BE2C (cell line): ENCODE data around the gene ARHGAP42.

ENCODE experiments used
- DNase-seq: peaks from one replicate; pipeline ENCODE4 v3.0.0-alpha.2; 2020
- H3K27me3 ChIP-seq: fragments of 250-450 bp; sonication (Bioruptor Pico); 2 replicates; pipeline ENCODE4 v1.5.1; 2020; ENCODE audit warnings: mild to moderate bottlenecking
- H3K36me3 ChIP-seq: fragments of 250-450 bp; sonication (Bioruptor Pico); 2 replicates; pipeline ENCODE4 v1.5.1; 2020; ENCODE audit warnings: mild to moderate bottlenecking
- H3K4me1 ChIP-seq: fragments of 250-450 bp; sonication (Bioruptor Pico); 2 replicates; pipeline ENCODE4 v1.5.1; 2020
- H3K4me3 ChIP-seq: 2 replicates; pipeline ENCODE4 v1.5.1; 2011; ENCODE audit warnings: low read depth, low read length
- H3K9me3 ChIP-seq: fragments of 250-450 bp; sonication (Bioruptor Pico); 2 replicates; pipeline ENCODE4 v1.5.1; 2020
- CTCF ChIP-seq: IDR thresholded peaks from 2 replicates; pipeline ENCODE4 v1.5.1; 2012; ENCODE audit warnings: mild to moderate bottlenecking, low read depth, low read length

The ARHGAP42 gene

GRCh38 chr11:100769617-100770016 lies 82.5 kb downstream of the ARHGAP42 start:
- Histone ChIP-seq H3K4me1 (no peaks in the 10 kb centered on the region), H3K27me3 (no peaks in the 10 kb centered on the region), H3K9me3 (no peaks in the 10 kb centered on the region), H3K4me3 (no peak overlapping the region), H3K36me3 (peaks cover 4% of the 10 kb centered on the region; the same call in 1 of the 2 replicates)
- no peak for DNase-seq
- no peak for TF ChIP-seq CTCF

- no peak for TF ChIP-seq CTCF
- DNase-seq = no peak
- H3K9me3 ChIP-seq = no peaks in the 10 kb centered on the region
- H3K36me3 ChIP-seq = peaks cover 4% of the 10 kb centered on the region; the same call in 1 of the 2 replicates
- no peak overlapping the region for H3K4me3 ChIP-seq
- H3K4me1 ChIP-seq = no peaks in the 10 kb centered on the region
- H3K27me3 ChIP-seq = no peaks in the 10 kb centered on the region
Measured at GRCh38 chr11:100774132-100774531, 87.0 kb downstream of the ARHGAP42 start.

- no peak overlapping the region for H3K4me3 ChIP-seq
- no peaks in the 10 kb centered on the region for H3K4me1 ChIP-seq
- DNase-seq = no peak
- TF ChIP-seq CTCF = no peak
- H3K27me3 ChIP-seq = no peaks in the 10 kb centered on the region
- no peaks in the 10 kb centered on the region for H3K9me3 ChIP-seq
- H3K36me3 ChIP-seq = peaks cover 4% of the 10 kb centered on the region; the same call in 1 of the 2 replicates
Measured at GRCh38 chr11:100774859-100775258, 87.8 kb downstream of the ARHGAP42 start.

GRCh38 chr11:100776212-100776896 lies 89.3 kb downstream of the ARHGAP42 start:
- Histone ChIP-seq H3K27me3 (no peaks in the 10 kb centered on the region), H3K9me3 (no peaks in the 10 kb centered on the region), H3K4me1 (no peaks in the 10 kb centered on the region), H3K4me3 (no peak overlapping the region), H3K36me3 (no peaks in the 10 kb centered on the region)
- DNase-seq = no peak
- no peak for TF ChIP-seq CTCF

- H3K27me3 ChIP-seq = no peaks in the 10 kb centered on the region
- TF ChIP-seq CTCF = no peak
- no peaks in the 10 kb centered on the region for H3K9me3 ChIP-seq
- no peak for DNase-seq
- H3K4me1 ChIP-seq = no peaks in the 10 kb centered on the region
- H3K4me3 ChIP-seq = no peak overlapping the region
- H3K36me3 ChIP-seq = no peaks in the 10 kb centered on the region
Measured at GRCh38 chr11:100777103-100777502, 90.0 kb downstream of the ARHGAP42 start.

GRCh38 chr11:100777736-100778135 lies 90.6 kb downstream of the ARHGAP42 start:
- no peaks in the 10 kb centered on the region for H3K36me3 ChIP-seq
- no peak overlapping the region for H3K4me3 ChIP-seq
- H3K4me1 ChIP-seq = no peaks in the 10 kb centered on the region
- H3K9me3 ChIP-seq = no peaks in the 10 kb centered on the region
- no peaks in the 10 kb centered on the region for H3K27me3 ChIP-seq
- no peak for TF ChIP-seq CTCF
- DNase-seq = no peak
